Ishikawa (cell line): ENCODE data around the gene UCKL1.

Experiments
- CEBPB ChIP-seq: IDR thresholded peaks from 2 replicates; pipeline ENCODE4 v1.6.1; 2012
- EP300 ChIP-seq: IDR thresholded peaks from 2 replicates; pipeline ENCODE4 v1.6.1; 2012; ENCODE audit warnings: borderline replicate concordance
- TAF1 ChIP-seq: IDR thresholded peaks from 2 replicates; pipeline ENCODE4 v1.6.1; 2012; ENCODE audit warnings: low read depth, mild to moderate bottlenecking
- ZBTB7A ChIP-seq: IDR thresholded peaks from 2 replicates; pipeline ENCODE4 v1.6.1; 2012; ENCODE audit warnings: low read depth
- TF ChIP-seq, protein P1 (sequence below): IDR thresholded peaks from 2 replicates; pipeline ENCODE4 v1.6.1; 2012

DNA sequence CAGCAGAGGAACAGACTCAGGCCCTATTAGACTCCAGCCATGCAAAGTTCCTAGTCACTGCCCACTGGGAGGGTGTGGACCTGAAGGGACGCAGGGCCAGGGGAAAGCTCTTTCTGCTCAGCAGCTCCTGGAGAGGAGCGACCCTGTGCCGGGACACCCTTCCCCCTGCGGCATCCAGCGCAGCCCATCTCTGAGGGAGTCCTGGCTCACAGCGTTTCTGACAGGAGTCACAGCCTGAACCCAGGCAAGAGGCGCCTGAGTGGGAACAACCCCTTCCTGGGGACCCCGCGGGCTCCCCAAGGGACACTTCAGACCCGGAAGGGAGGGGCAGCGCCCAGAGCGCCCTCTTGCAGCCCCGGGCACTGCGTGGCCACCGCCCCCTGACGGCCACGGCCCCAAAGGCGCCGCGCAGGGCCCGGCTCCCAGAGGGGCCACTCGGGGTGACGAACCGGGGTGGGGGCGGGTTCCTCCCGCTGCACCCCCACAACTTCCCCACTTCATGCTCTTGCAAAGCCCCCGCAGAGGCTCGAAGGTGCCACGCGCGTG, 862 bp downstream of the UCKL1 start:
- no peak for TF ChIP-seq ZBTB7A
- TF ChIP-seq CEBPB: no peak
- TF ChIP-seq TAF1: no peak
- no peak for TF ChIP-seq EP300
- TF ChIP-seq, protein P1, sequence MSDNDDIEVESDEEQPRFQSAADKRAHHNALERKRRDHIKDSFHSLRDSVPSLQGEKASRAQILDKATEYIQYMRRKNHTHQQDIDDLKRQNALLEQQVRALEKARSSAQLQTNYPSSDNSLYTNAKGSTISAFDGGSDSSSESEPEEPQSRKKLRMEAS: no peak
